SK-N-SH (cell line): ENCODE results near the gene EZH1. TPM values are rescaled to one million over a fixed set of nuclear protein-coding genes. Genes with fewer than 3 reads are reported as not detected.

ENCODE experiments used
- CTCF ChIA-PET: fragments of 300-600, 350-600 bp; formaldehyde crosslinking; extraction: SDS; loops from one replicate; lab custom pipeline; 2021; lab: Yijun Ruan, JAX
- POLR2A ChIA-PET: fragments of 350-600 bp; sonication (Branson Sonifier 250); formaldehyde crosslinking; extraction: SDS; loops from one replicate; lab custom pipeline; 2020; ENCODE audit warnings: antibody characterized with exemption, inconsistent platforms; lab: Yijun Ruan, JAX
- DNase-seq: peaks from one replicate; pipeline ENCODE4 v3.0.0; 2012
- H2AFZ ChIP-seq: fragments of 200-600 bp; sonication (generic); 2 replicates; pipeline ENCODE4 v1.8.1; 2016; ENCODE audit warnings: antibody characterized with exemption, mild to moderate bottlenecking, low read depth
- H3F3A ChIP-seq: fragments of 200-600 bp; sonication (generic); replicated peaks from 2 replicates; pipeline ENCODE3; 2016; ENCODE audit warnings: antibody characterized with exemption, mild to moderate bottlenecking; ENCODE audit not compliant: insufficient read depth
- H3K27ac ChIP-seq, 2 experiments: fragments of 200-500 bp in 1 of 2; fragments of 200-600 bp in 1 of 2; sonication (Bioruptor generic) in 1 of 2; sonication (generic), shearing (Covaris generic) in 1 of 2; 2 replicates each; pipeline versions ENCODE4 v1.5.1 to v1.6.1; 2014 to 2016; ENCODE audit warnings: low read depth in 2 of 2, inconsistent platforms in 1 of 2, low read length in 1 of 2, mild to moderate bottlenecking in 1 of 2, mixed read lengths in 1 of 2
- H3K27me3 ChIP-seq: fragments of 200-600 bp; sonication (generic), shearing (Covaris generic); 2 replicates; pipeline ENCODE4 v1.6.1; 2016; ENCODE audit warnings: mixed run types; ENCODE audit not compliant: insufficient read depth
- H3K36me3 ChIP-seq, 2 experiments: fragments of 200-500 bp in 1 of 2; fragments of 200-600 bp in 1 of 2; sonication (Bioruptor generic) in 1 of 2; sonication (generic) in 1 of 2; replicated peaks in 1 of 2; 2 replicates each; pipeline versions ENCODE3 to v1.5.1; 2014 to 2016; ENCODE audit warnings: low read length in 1 of 2, mild to moderate bottlenecking in 1 of 2; ENCODE audit not compliant: insufficient read depth in 2 of 2, control insufficient read depth in 1 of 2
- H3K4me1 ChIP-seq, 2 experiments: fragments of 200-500 bp in 1 of 2; fragments of 200-600 bp in 1 of 2; sonication (Bioruptor generic) in 1 of 2; sonication (generic), shearing (Covaris generic) in 1 of 2; 2 replicates each; pipeline versions ENCODE4 v1.5.1 to v1.6.1; 2014 to 2016; ENCODE audit warnings: low read depth in 1 of 2, low read length in 1 of 2, mixed run types in 1 of 2; ENCODE audit not compliant: insufficient read depth in 2 of 2, control insufficient read depth in 1 of 2
- H3K4me2 ChIP-seq: fragments of 200-600 bp; sonication (generic), shearing (Covaris generic); 2 replicates; pipeline ENCODE4 v1.6.1; 2017; ENCODE audit warnings: mixed run types
- H3K4me3 ChIP-seq, 2 experiments: fragments of 200-500 bp in 1 of 2; fragments of 200-600 bp in 1 of 2; sonication (Bioruptor generic) in 1 of 2; sonication (generic), shearing (Covaris generic) in 1 of 2; 2 replicates each; pipeline versions ENCODE4 v1.5.1 to v1.8.1; 2014 to 2016; ENCODE audit warnings: low read depth in 2 of 2, inconsistent platforms in 1 of 2, low read length in 1 of 2, mild to moderate bottlenecking in 1 of 2, mixed read lengths in 1 of 2, moderate library complexity in 1 of 2
- H3K79me2 ChIP-seq: fragments of 200-600 bp; sonication (generic); 2 replicates; pipeline ENCODE4 v1.8.1; 2017; ENCODE audit warnings: mild to moderate bottlenecking; ENCODE audit not compliant: insufficient read depth
- H3K9ac ChIP-seq: fragments of 200-600 bp; sonication (generic); 2 replicates; pipeline ENCODE4 v1.6.1; 2017; ENCODE audit warnings: mixed run types
- H3K9me2 ChIP-seq: fragments of 200-600 bp; sonication (generic); 2 replicates; pipeline ENCODE4 v1.6.1; 2017; ENCODE audit warnings: mixed run types
- H3K9me3 ChIP-seq: fragments of 200-600 bp; sonication (generic); 2 replicates; pipeline ENCODE4 v1.6.1; 2017; ENCODE audit warnings: mixed run types, mild to moderate bottlenecking, moderate library complexity
- H4K20me1 ChIP-seq: fragments of 200-600 bp; sonication (generic); 2 replicates; pipeline ENCODE4 v1.6.1; 2017; ENCODE audit warnings: mild to moderate bottlenecking, mixed run types; ENCODE audit not compliant: insufficient read depth
- CHD2 ChIP-seq: fragments of 150-350 bp; IDR thresholded peaks from 2 replicates; pipeline ENCODE4 v1.6.1; 2018; ENCODE audit warnings: low read length; ENCODE audit not compliant: partially characterized antibody
- ELF1 ChIP-seq: IDR thresholded peaks from 2 replicates; pipeline ENCODE4 v1.4.0; 2012
- EP300 ChIP-seq, 2 experiments: IDR thresholded peaks; 2 replicates each; pipeline versions ENCODE4 v1.4.0 to v1.6.1; 2012; ENCODE audit warnings: borderline replicate concordance in 1 of 2, low read depth in 1 of 2, low read length in 1 of 2
- FOSL2 ChIP-seq: IDR thresholded peaks from 2 replicates; pipeline ENCODE4 v1.4.0; 2012; ENCODE audit warnings: low read depth, mild to moderate bottlenecking, moderate library complexity, borderline replicate concordance
- FOXJ3 ChIP-seq: sonication (generic); formaldehyde crosslinking; IDR thresholded peaks from 2 replicates; pipeline ENCODE4 v1.5.1; 2020; ENCODE audit warnings: mild to moderate bottlenecking, missing genetic modification reagents
- FOXM1 ChIP-seq: IDR thresholded peaks from 2 replicates; pipeline ENCODE4 v1.4.0; 2012; ENCODE audit warnings: low read depth, mild to moderate bottlenecking
- GABPA ChIP-seq: IDR thresholded peaks from 2 replicates; pipeline ENCODE4 v1.4.0; 2012; ENCODE audit warnings: low read depth, mild to moderate bottlenecking
- GATA2 ChIP-seq: sonication (generic); formaldehyde crosslinking; IDR thresholded peaks from 2 replicates; pipeline ENCODE4 v1.5.0; 2020; ENCODE audit warnings: mild to moderate bottlenecking, missing genetic modification reagents
- IRF3 ChIP-seq: fragments of 150-350 bp; IDR thresholded peaks from 2 replicates; pipeline ENCODE4 v1.6.1; 2016; ENCODE audit warnings: mild to moderate bottlenecking, low read depth, low read length
- JUND ChIP-seq: IDR thresholded peaks from 2 replicates; pipeline ENCODE4 v1.4.0; 2012
- MAX ChIP-seq: IDR thresholded peaks from 2 replicates; pipeline ENCODE4 v1.4.0; 2012; ENCODE audit warnings: low read depth
- MEF2A ChIP-seq: IDR thresholded peaks from 2 replicates; pipeline ENCODE4 v1.4.0; 2012; ENCODE audit warnings: low read depth, borderline replicate concordance
- NFIC ChIP-seq: IDR thresholded peaks from 2 replicates; pipeline ENCODE4 v1.4.0; 2012; ENCODE audit warnings: borderline replicate concordance
- POLR2AphosphoS5 ChIP-seq: IDR thresholded peaks from 2 replicates; pipeline ENCODE4 v1.6.1; 2012; ENCODE audit warnings: low read depth, low read length
- RAD21 ChIP-seq: IDR thresholded peaks from 2 replicates; pipeline ENCODE4 v1.6.1; 2012; ENCODE audit warnings: mild to moderate bottlenecking, low read length
- REST ChIP-seq: IDR thresholded peaks from 2 replicates; pipeline ENCODE4 v1.6.1; 2012; ENCODE audit warnings: mild to moderate bottlenecking, low read depth, low read length, moderate library complexity
- RFX5 ChIP-seq: IDR thresholded peaks from 2 replicates; pipeline ENCODE4 v1.6.1; 2012; ENCODE audit warnings: mild to moderate bottlenecking, improper control_type of control experiment, low read length
- RXRA ChIP-seq: IDR thresholded peaks from 2 replicates; pipeline ENCODE4 v1.4.0; 2012; ENCODE audit warnings: low read depth, mild to moderate bottlenecking, borderline replicate concordance
- TAF1 ChIP-seq: IDR thresholded peaks from 2 replicates; pipeline ENCODE4 v1.6.1; 2012; ENCODE audit warnings: low read depth, mild to moderate bottlenecking, low read length, moderate library complexity, borderline replicate concordance
- TCF12 ChIP-seq: IDR thresholded peaks from 2 replicates; pipeline ENCODE4 v1.4.0; 2012
- TEAD4 ChIP-seq: IDR thresholded peaks from 2 replicates; pipeline ENCODE4 v1.4.0; 2012; ENCODE audit warnings: mild to moderate bottlenecking, borderline replicate concordance; ENCODE audit not compliant: insufficient read depth
- USF2 ChIP-seq: fragments of 150-350 bp; IDR thresholded peaks from 2 replicates; pipeline ENCODE4 v1.6.1; 2017; ENCODE audit warnings: antibody characterized with exemption, low read length, low read depth, borderline replicate concordance
- ZBTB33 ChIP-seq: IDR thresholded peaks from 2 replicates; pipeline ENCODE4 v1.4.0; 2012; ENCODE audit warnings: low read depth, borderline replicate concordance
- WGBS: methylation state at CpG from one replicate; pipeline ENCODE4 v1.1.6; 2017; ENCODE audit warnings: low lambda C conversion rate; 5-methylcytosine and 5-hydroxymethylcytosine counted together
- polyA plus RNA-seq, 3 experiments: library from polyadenylated mRNA; depleted of rRNA; stranded (reverse); fragments of >200 nt; gene quantifications; 2 replicates each; pipeline ENCODE4 v1.2.3, GENCODE V29; 2012

EZH1 gene
- polyA plus RNA-seq, 1 of the 3 experiments (the other 2 are of a cell fraction), result 28.6 TPM

GRCh38 chr17:42667088-42667951 is 77.5 kb downstream of the EZH1 start:
- CTCF ChIA-PET, result interaction anchor here (0.7 to 11.0 kb wide), 10 partner anchors 10 to 106 kb away, joined by 3 to 121 read pairs (median 6); partner anchors contain the start of genes PLEKHH3, PSMC3IP, RETREG3 and TUBG1
- H3K27me3 ChIP-seq, result no peaks in the 10 kb centered on the region
- peaks cover 7% of the 10 kb centered on the region; the same call in 1 of the 2 replicates for H4K20me1 ChIP-seq
- WGBS, result 37% methylated on average over 6 of the region's 7 CpGs
- POLR2A ChIA-PET, result interaction anchor here (0.8 to 3.4 kb wide), 7 partner anchors 8 to 89 kb away, joined by 3 to 33 read pairs (median 5); partner anchors contain the start of genes PLEKHH3 and TUBG2
- H3K36me3 ChIP-seq, result peaks cover 41 to 49% of the 10 kb centered on the region in 2 experiments
- DNase-seq, result peak; percentile 85
- H3K9me3 ChIP-seq, result no peaks in the 10 kb centered on the region
- peak overlapping the region; percentile 75 to 93 for H3K27ac ChIP-seq
- no peak overlapping the region for H3K9ac ChIP-seq
- H3K4me3 ChIP-seq, result no peak overlapping the region
- H3K4me1 ChIP-seq, result peaks cover 13 to 30% of the 10 kb centered on the region in 2 experiments
- H3K9me2 ChIP-seq, result no peaks in the 10 kb centered on the region
- peaks cover 11% of the 10 kb centered on the region; the same call in 1 of the 2 replicates for H3K79me2 ChIP-seq
- no peak overlapping the region for H2AFZ ChIP-seq
- H3K4me2 ChIP-seq, result peak overlapping the region; percentile 52; the same call in 1 of the 2 replicates
- H3F3A ChIP-seq, result peaks cover 18% of the 10 kb centered on the region
- TF ChIP-seq ELF1, result no peak
- TF ChIP-seq TAF1, result 0 out of 2 replicates have a peak, but pooled peaks have one; percentile 10
- peak; percentile 14; the same call in 1 of the 2 replicates for TF ChIP-seq MAX
- no peak for TF ChIP-seq RXRA
- no peak for TF ChIP-seq GABPA
- peak; percentile 50; the same call in 1 of the 2 replicates for TF ChIP-seq POLR2AphosphoS5
- no peak for TF ChIP-seq IRF3
- TF ChIP-seq FOXJ3 (CRISPR knock-in tag), result peak; percentile 39; the same call in 1 of the 2 replicates
- TF ChIP-seq ZBTB33, result no peak
- TF ChIP-seq JUND, result peak; percentile 77
- TF ChIP-seq FOXM1, result no peak
- no peak; the same call in 1 of the 2 replicates for TF ChIP-seq RAD21
- 0 out of 2 replicates have a peak, but pooled peaks have one; percentile 41 for TF ChIP-seq NFIC
- peak in 1 of 2 experiments; percentile 53; a peak in 2 of 4 replicates for TF ChIP-seq EP300 (IDR thresholded peaks at IDR 0.05; ENCODE audit: borderline replicate concordance in 1 of 2, low read depth in 1 of 2, low read length in 1 of 2)
- no peak for TF ChIP-seq RFX5
- TF ChIP-seq TEAD4, result peak; percentile 65; the same call in 1 of the 2 replicates
- TF ChIP-seq CHD2, result peak; percentile 15
- TF ChIP-seq MEF2A, result no peak
- TF ChIP-seq FOSL2, result peak; percentile 83; the same call in 1 of the 2 replicates
- TF ChIP-seq TCF12, result peak; percentile 71; the same call in 1 of the 2 replicates
- no peak for TF ChIP-seq REST
- peak; percentile 44; the same call in 1 of the 2 replicates for TF ChIP-seq GATA2
- TF ChIP-seq USF2, result no peak
